Measurements from ENCODE around the gene PLEKHA4. TPM values are rescaled to one million over a fixed set of nuclear protein-coding genes. Genes with fewer than 3 reads are reported as not detected.
A peak's percentile ranks its signal among the peaks of the same experiment; 100 is the strongest.

Gene PLEKHA4
- total and polyA plus RNA-seq, 4 donors: 4.4 to 17.2 (median 6.3) TPM

- Histone ChIP-seq H3K9ac (ENCODE audit: low read depth in 1 of 2, low read length in 2 of 2) (peak overlapping the region; percentile 12 to 82), H3K9me3 (ENCODE audit: control insufficient read depth in 4 of 4, low read length in 3 of 4) (no peaks in the 10 kb centered on the region), H3K4me1 (ENCODE audit: control insufficient read depth in 4 of 4, insufficient read depth in 4 of 4, low read length in 3 of 4) (peaks cover 2 to 46% (median 34%) of the 10 kb centered on the region in 4 donors), H3K4me3 (ENCODE audit: low read depth in 1 of 3, low read length in 3 of 3) (peak overlapping the region; percentile 60 to 70 (median 60)), H3K36me3 (ENCODE audit: control insufficient read depth in 4 of 4, insufficient read depth in 3 of 4, low read depth in 1 of 4, low read length in 3 of 4) (peaks cover 0 to 3% (median 0%) of the 10 kb centered on the region in 4 donors), H3K27me3 (ENCODE audit: control insufficient read depth in 4 of 4, insufficient read depth in 4 of 4, low read length in 3 of 4) (no peaks in the 10 kb centered on the region), H3K27ac (ENCODE audit: low read depth in 1 of 2, low read length in 2 of 2) (peak overlapping the region; percentile 87 to 93)
- TF ChIP-seq JUND (IDR thresholded peaks at IDR 0.05) (no peak), NR2F2 (IDR thresholded peaks at IDR 0.05) (no peak), FOXA2 (IDR thresholded peaks at IDR 0.05) (no peak), HNF4G (IDR thresholded peaks at IDR 0.05) (no peak), EGR1 (IDR thresholded peaks at IDR 0.05; ENCODE audit: low read depth in 2 of 2) (peak; percentile 65 to 87), ZBTB33 (IDR thresholded peaks at IDR 0.05) (no peak), GABPA (IDR thresholded peaks at IDR 0.05 in 1 of 2, conservative IDR thresholded peaks at IDR 0.05 in 1 of 2) (no peak), HNF4A (conservative IDR thresholded peaks at IDR 0.05) (peak; percentile 65 to 74), YY1 (IDR thresholded peaks at IDR 0.05) (peak; percentile 91), TAF1 (conservative IDR thresholded peaks at IDR 0.05) (peak; percentile 99), RAD21 (IDR thresholded peaks at IDR 0.05) (peak in 1 of 2 donors; percentile 15), SP1 (IDR thresholded peaks at IDR 0.05) (peak; percentile 45), RXRA (IDR thresholded peaks at IDR 0.05) (peak in 1 of 2 donors; percentile 16), FOXA1 (IDR thresholded peaks at IDR 0.05) (no peak), ATF3 (IDR thresholded peaks at IDR 0.05) (no peak), MAX (IDR thresholded peaks at IDR 0.05) (no peak)
- TF ChIP-seq, protein P1, sequence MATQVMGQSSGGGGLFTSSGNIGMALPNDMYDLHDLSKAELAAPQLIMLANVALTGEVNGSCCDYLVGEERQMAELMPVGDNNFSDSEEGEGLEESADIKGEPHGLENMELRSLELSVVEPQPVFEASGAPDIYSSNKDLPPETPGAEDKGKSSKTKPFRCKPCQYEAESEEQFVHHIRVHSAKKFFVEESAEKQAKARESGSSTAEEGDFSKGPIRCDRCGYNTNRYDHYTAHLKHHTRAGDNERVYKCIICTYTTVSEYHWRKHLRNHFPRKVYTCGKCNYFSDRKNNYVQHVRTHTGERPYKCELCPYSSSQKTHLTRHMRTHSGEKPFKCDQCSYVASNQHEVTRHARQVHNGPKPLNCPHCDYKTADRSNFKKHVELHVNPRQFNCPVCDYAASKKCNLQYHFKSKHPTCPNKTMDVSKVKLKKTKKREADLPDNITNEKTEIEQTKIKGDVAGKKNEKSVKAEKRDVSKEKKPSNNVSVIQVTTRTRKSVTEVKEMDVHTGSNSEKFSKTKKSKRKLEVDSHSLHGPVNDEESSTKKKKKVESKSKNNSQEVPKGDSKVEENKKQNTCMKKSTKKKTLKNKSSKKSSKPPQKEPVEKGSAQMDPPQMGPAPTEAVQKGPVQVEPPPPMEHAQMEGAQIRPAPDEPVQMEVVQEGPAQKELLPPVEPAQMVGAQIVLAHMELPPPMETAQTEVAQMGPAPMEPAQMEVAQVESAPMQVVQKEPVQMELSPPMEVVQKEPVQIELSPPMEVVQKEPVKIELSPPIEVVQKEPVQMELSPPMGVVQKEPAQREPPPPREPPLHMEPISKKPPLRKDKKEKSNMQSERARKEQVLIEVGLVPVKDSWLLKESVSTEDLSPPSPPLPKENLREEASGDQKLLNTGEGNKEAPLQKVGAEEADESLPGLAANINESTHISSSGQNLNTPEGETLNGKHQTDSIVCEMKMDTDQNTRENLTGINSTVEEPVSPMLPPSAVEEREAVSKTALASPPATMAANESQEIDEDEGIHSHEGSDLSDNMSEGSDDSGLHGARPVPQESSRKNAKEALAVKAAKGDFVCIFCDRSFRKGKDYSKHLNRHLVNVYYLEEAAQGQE (IDR thresholded peaks at IDR 0.05): peak; percentile 78
- TF ChIP-seq, protein P2, sequence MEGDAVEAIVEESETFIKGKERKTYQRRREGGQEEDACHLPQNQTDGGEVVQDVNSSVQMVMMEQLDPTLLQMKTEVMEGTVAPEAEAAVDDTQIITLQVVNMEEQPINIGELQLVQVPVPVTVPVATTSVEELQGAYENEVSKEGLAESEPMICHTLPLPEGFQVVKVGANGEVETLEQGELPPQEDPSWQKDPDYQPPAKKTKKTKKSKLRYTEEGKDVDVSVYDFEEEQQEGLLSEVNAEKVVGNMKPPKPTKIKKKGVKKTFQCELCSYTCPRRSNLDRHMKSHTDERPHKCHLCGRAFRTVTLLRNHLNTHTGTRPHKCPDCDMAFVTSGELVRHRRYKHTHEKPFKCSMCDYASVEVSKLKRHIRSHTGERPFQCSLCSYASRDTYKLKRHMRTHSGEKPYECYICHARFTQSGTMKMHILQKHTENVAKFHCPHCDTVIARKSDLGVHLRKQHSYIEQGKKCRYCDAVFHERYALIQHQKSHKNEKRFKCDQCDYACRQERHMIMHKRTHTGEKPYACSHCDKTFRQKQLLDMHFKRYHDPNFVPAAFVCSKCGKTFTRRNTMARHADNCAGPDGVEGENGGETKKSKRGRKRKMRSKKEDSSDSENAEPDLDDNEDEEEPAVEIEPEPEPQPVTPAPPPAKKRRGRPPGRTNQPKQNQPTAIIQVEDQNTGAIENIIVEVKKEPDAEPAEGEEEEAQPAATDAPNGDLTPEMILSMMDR (IDR thresholded peaks at IDR 0.05; ENCODE audit: low read depth, low read length, missing input control): no peak
- peak; percentile 72 for DNase-seq (ENCODE audit: low spot score)
- 37% methylated on average over 17 of the region's 17 CpGs for WGBS
Observed at GRCh38 chr19:48806818-48807589, 61.4 kb downstream of the PLEKHA4 start.

All from liver (tissue), 9 donors.